Measurements from ENCODE around the gene PCDHA3.
"Not testable (repeated sequence)": the region's sequence is repeated elsewhere in the genome, so short reads cannot be mapped to it uniquely, and the experiment has no call there.

The PCDHA3 gene

GRCh38 chr5:140821375-140822280 is 20.8 kb downstream of the PCDHA3 start, which contains the start of gene PCDHA5:
Gene PCDHA5, plus strand, starts transcription at chr5:140821613.
- no peak for DNase-seq

GRCh38 chr5:140822281-140822629 is 21.4 kb downstream of the PCDHA3 start:
- DNase-seq, result no peak

- DNase-seq, result not testable (repeated sequence)
Measured at GRCh38 chr5:140822969-140823368, 22.1 kb downstream of the PCDHA3 start.

- no peak for DNase-seq
Measured at GRCh38 chr5:140823475-140823874, 22.6 kb downstream of the PCDHA3 start.

- peak; percentile 23 for DNase-seq
Measured at GRCh38 chr5:140827704-140828361, 27.0 kb downstream of the PCDHA3 start, which contains the start of gene PCDHA6. Gene PCDHA6, plus strand, starts transcription at chr5:140827960. Its CDS starts 132 bp downstream, at chr5:140828092.

GRCh38 chr5:140828362-140828737 is 27.5 kb downstream of the PCDHA3 start:
- DNase-seq, result peak; percentile 19

- DNase-seq, result not testable (repeated sequence)
Measured at GRCh38 chr5:140829511-140830501, 28.9 kb downstream of the PCDHA3 start.

- no peak for DNase-seq
Measured at GRCh38 chr5:140833993-140834392, 33.1 kb downstream of the PCDHA3 start, which contains the start of gene PCDHA7. Gene PCDHA7, plus strand, starts transcription at chr5:140834269. Its CDS starts 115 bp downstream, at chr5:140834384.

GRCh38 chr5:140834439-140835008 is 33.7 kb downstream of the PCDHA3 start:
- DNase-seq, result not testable (repeated sequence)

GRCh38 chr5:140835622-140836510 is 35.0 kb downstream of the PCDHA3 start:
- DNase-seq, result no peak

GRCh38 chr5:140840978-140841962 is 40.4 kb downstream of the PCDHA3 start, which contains the start of gene PCDHA8:
Gene PCDHA8, plus strand, starts transcription at chr5:140841187. Its CDS starts 135 bp downstream, at chr5:140841322.
- DNase-seq, result no peak

- no peak for DNase-seq
Measured at GRCh38 chr5:140842798-140843733, 42.2 kb downstream of the PCDHA3 start.

- not testable (repeated sequence) for DNase-seq
Measured at GRCh38 chr5:140848139-140849102, 47.6 kb downstream of the PCDHA3 start, which contains the start of gene PCDHA9. Gene PCDHA9, plus strand, starts transcription at chr5:140848382. Its CDS starts 114 bp downstream, at chr5:140848496.

- DNase-seq, result not testable (repeated sequence)
Measured at GRCh38 chr5:140849831-140850634, 49.2 kb downstream of the PCDHA3 start.
